HUES6 (cell line): ENCODE data around the gene ENTHD1.

ENCODE experiments used
- H3K27ac ChIP-seq: 2 replicates; pipeline ENCODE4 v1.7.0; 2013; ENCODE audit warnings: low read depth, mild to moderate bottlenecking, low read length, inconsistent platforms
- H3K27me3 ChIP-seq: 2 replicates; pipeline ENCODE4 v1.6.1; 2013; ENCODE audit warnings: low read length; ENCODE audit not compliant: control insufficient read depth, insufficient read depth
- H3K36me3 ChIP-seq: 2 replicates; pipeline ENCODE4 v1.6.1; 2013; ENCODE audit warnings: low read length; ENCODE audit not compliant: control insufficient read depth, insufficient read depth
- H3K4me1 ChIP-seq: 2 replicates; pipeline ENCODE4 v1.6.1; 2013; ENCODE audit warnings: low read length; ENCODE audit not compliant: control insufficient read depth, insufficient read depth
- H3K4me3 ChIP-seq: 2 replicates; pipeline ENCODE4 v1.5.1; 2013; ENCODE audit warnings: low read depth, low read length
- H3K9ac ChIP-seq: one replicate; pipeline ENCODE4 v1.6.1; 2013; ENCODE audit warnings: mild to moderate bottlenecking, low read length
- H3K9me3 ChIP-seq: 2 replicates; pipeline ENCODE4 v1.6.1; 2013; ENCODE audit warnings: low read depth, low read length; ENCODE audit not compliant: control insufficient read depth, insufficient read depth

The ENTHD1 gene

GRCh38 chr22:39699631-39700360 lies 193.8 kb downstream of the ENTHD1 start:
- H3K36me3 ChIP-seq: no peaks in the 10 kb centered on the region
- H3K27me3 ChIP-seq: no peaks in the 10 kb centered on the region; the same call in 1 of the 2 replicates
- no peaks in the 10 kb centered on the region for H3K9me3 ChIP-seq
- no peak overlapping the region for H3K9ac ChIP-seq
- H3K27ac ChIP-seq: no peak overlapping the region
- no peak overlapping the region for H3K4me3 ChIP-seq
- no peaks in the 10 kb centered on the region; the same call in 1 of the 2 replicates for H3K4me1 ChIP-seq

GRCh38 chr22:39697790-39698430 lies 195.7 kb downstream of the ENTHD1 start:
- H3K9ac ChIP-seq: no peak overlapping the region
- no peak overlapping the region for H3K27ac ChIP-seq
- H3K27me3 ChIP-seq: peaks cover 3% of the 10 kb centered on the region; the same call in 1 of the 2 replicates

GRCh38 chr22:39693943-39694500 lies 199.5 kb downstream of the ENTHD1 start:
- Histone ChIP-seq H3K9ac (no peak overlapping the region), H3K4me3 (no peak overlapping the region), H3K36me3 (no peaks in the 10 kb centered on the region), H3K27me3 (0 out of 2 replicates have a peak, but pooled peaks cover 3% of the 10 kb centered on the region), H3K27ac (no peak overlapping the region), H3K4me1 (peaks cover 7% of the 10 kb centered on the region; the same call in 1 of the 2 replicates), H3K9me3 (no peaks in the 10 kb centered on the region)

More at GRCh38 chr22:39697790-39698430, 195.7 kb downstream of the ENTHD1 start:
- Histone ChIP-seq H3K9me3 (no peaks in the 10 kb centered on the region), H3K4me3 (no peak overlapping the region), H3K36me3 (no peaks in the 10 kb centered on the region), H3K4me1 (peaks cover 7% of the 10 kb centered on the region; the same call in 1 of the 2 replicates)
